ENCODE measurements around the gene SUCO. TPM values are rescaled to one million over a fixed set of nuclear protein-coding genes. Genes with fewer than 3 reads are reported as not detected.

SUCO gene
- total RNA-seq, 1 experiment from 2014 or later = 37.7 TPM

GRCh38 chr1:172554915-172555314, 22.0 kb downstream of the SUCO start:
- no peak overlapping the region for H2BK15ac ChIP-seq (ENCODE audit: low read depth, low read length)
- no peak overlapping the region for H2BK5ac ChIP-seq (ENCODE audit: insufficient read length, low read length)
- no peak overlapping the region for H3K4ac ChIP-seq (ENCODE audit: low read depth, low read length)
- H2AK5ac ChIP-seq (ENCODE audit: insufficient read length, low read length) = no peak overlapping the region
- no peak overlapping the region for H2BK20ac ChIP-seq (ENCODE audit: low read depth, low read length, poor library complexity, severe bottlenecking)
- H4K5ac ChIP-seq (ENCODE audit: insufficient read length, low read depth, low read length) = no peak overlapping the region
- H3K36me3 Mint-ChIP-seq (ENCODE audit: insufficient read depth in 1 of 3, low read depth in 3 of 3) = peaks cover 12 to 47% (median 39%) of the 10 kb centered on the region in 3 experiments; a peak in 6 of 7 replicates
- H2BK120ac ChIP-seq (ENCODE audit: low read depth, low read length, poor library complexity, severe bottlenecking) = no peak overlapping the region
- peaks cover 3% of the 10 kb centered on the region in 2 experiments for H3K4me1 Mint-ChIP-seq
- no peak overlapping the region for H3K23ac ChIP-seq (ENCODE audit: insufficient read length, low read depth, low read length)
- H3K27ac ChIP-seq (ENCODE audit: insufficient read length, low read depth, low read length) = no peak overlapping the region
- H3K27me3 Mint-ChIP-seq (ENCODE audit: low read depth) = no peaks in the 10 kb centered on the region
- no CpG with 5 or more reads among the region's 4 CpGs for WGBS (ENCODE audit: extremely low coverage, insufficient read length, low lambda C conversion rate)
- no peak overlapping the region for H3K4me2 ChIP-seq (ENCODE audit: insufficient read depth, insufficient read length, low read length)
- no peak overlapping the region for H3K56ac ChIP-seq (ENCODE audit: insufficient read length, low read depth, low read length)
- no peak overlapping the region for H3T11ph ChIP-seq (ENCODE audit: low read length)
- H3K14ac ChIP-seq (ENCODE audit: insufficient read depth, low read length) = no peak overlapping the region
- H2AFZ ChIP-seq (ENCODE audit: low read length) = no peak overlapping the region
- H3K79me1 ChIP-seq (ENCODE audit: insufficient read depth, low read depth, low read length, poor library complexity, severe bottlenecking) = no peaks in the 10 kb centered on the region
- H4K91ac ChIP-seq (ENCODE audit: insufficient read length, low read depth, low read length) = no peak overlapping the region
- no peak overlapping the region for H4K8ac ChIP-seq (replicated peaks; ENCODE audit: insufficient read length, low read depth, low read length)
- H3K4me1 ChIP-seq (ENCODE audit: insufficient read depth, low read length) = no peaks in the 10 kb centered on the region
- no peak overlapping the region for H3K18ac ChIP-seq (ENCODE audit: insufficient read length, low read depth, low read length)
- H3K9ac ChIP-seq (ENCODE audit: extremely low read depth, insufficient read length, low read length) = no peak overlapping the region
- no peaks in the 10 kb centered on the region for H3K23me2 ChIP-seq (ENCODE audit: insufficient read length, low read depth, low read length, poor library complexity, severe bottlenecking)
- no peak overlapping the region for H2BK12ac ChIP-seq (ENCODE audit: insufficient read length, low read depth, low read length)
- no peaks in the 10 kb centered on the region for H3K27me3 ChIP-seq (ENCODE audit: insufficient read depth, low read length)
- H3K4me3 Mint-ChIP-seq = no peak overlapping the region
- no peaks in the 10 kb centered on the region for H4K20me1 ChIP-seq (ENCODE audit: control insufficient read depth, insufficient read depth, insufficient read length)
- H3K9me3 ChIP-seq (ENCODE audit: control insufficient read depth, low read depth, low read length) = no peaks in the 10 kb centered on the region
- TF ChIP-seq CTCF (conservative IDR thresholded peaks at IDR 0.05) = no peak
- DNase-seq = no peak
- H3K79me2 ChIP-seq (ENCODE audit: insufficient read depth, low read length) = peaks cover under 1% of the 10 kb centered on the region; the same call in 1 of the 2 replicates
- H3K9me3 Mint-ChIP-seq = no peaks in the 10 kb centered on the region
- no peak overlapping the region; a peak in 1 of 7 replicates for H3K27ac Mint-ChIP-seq

Measured in H9 (cell line).